ENCODE measurements around the gene MSX1. TPM values are rescaled to one million over a fixed set of nuclear protein-coding genes. Genes with fewer than 3 reads are reported as not detected.

The MSX1 gene
- total and polyA plus RNA-seq, 2 donors (not counting 3 experiments of a cell fraction or from before 2014, with no cell fraction given) = 5.0 to 6.2 TPM

DNA sequence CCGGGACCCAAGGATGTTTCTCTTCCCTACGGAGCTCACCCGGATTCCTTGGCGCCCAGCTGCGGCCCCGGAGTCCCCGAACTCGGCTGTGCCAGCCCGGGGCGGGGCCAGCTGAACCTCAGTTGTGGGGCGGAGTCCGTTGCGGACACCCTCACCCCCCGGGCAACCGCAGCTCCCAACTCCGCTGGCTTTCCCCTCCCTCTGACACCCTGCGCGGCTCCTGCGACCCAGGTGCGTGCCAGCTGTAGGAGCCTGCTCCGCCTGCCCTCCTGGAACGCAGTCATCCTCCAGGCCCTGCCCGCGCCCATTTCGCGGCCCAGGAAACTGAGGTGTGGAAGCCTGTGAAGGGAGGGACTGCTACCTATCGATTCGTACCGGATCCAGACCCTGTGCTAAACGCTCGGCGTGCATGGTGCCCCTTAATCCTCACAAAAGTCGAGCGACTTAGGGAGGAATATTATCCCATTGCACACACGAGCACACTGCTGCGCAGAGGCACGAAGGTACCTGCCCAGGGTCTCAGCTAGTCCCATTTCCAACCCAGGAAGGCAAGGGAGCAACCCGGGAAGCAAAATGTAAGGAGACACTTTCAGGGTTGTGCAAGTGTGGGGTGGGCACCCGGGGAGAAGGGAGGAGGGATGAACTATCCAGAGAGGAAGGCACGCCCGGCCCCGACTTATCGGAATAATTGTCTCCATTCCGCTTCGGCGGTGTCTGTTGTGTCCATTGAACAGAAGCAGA lies 12.3 kb downstream of the MSX1 start:
- FAIRE-seq = no peak
- DNase-seq (ENCODE audit: low read depth, low spot score) = no peak
- H3K4me2 ChIP-seq (ENCODE audit: insufficient read depth, low read length) = no peak overlapping the region
- intact Hi-C loops (cut with micrococcal nuclease) = no loop called here
- no peaks in the 10 kb centered on the region for H3K9me3 ChIP-seq (replicated peaks; ENCODE audit: control insufficient read depth, insufficient read depth, low read length)
- no peak overlapping the region for H3K4me3 ChIP-seq (replicated peaks in 1 of 3; ENCODE audit: insufficient read depth in 1 of 3, low read depth in 1 of 3, low read length in 3 of 3)
- TF ChIP-seq POLR2A (IDR thresholded peaks at IDR 0.05; ENCODE audit: low read depth, low read length) (no peak), EZH2 (IDR thresholded peaks at IDR 0.05; ENCODE audit: borderline replicate concordance, low read depth, low read length, severe bottlenecking) (peak; percentile 98), POLR2AphosphoS5 (IDR thresholded peaks at IDR 0.05; ENCODE audit: insufficient read depth, low read depth, low read length) (no peak), GATA2 (IDR thresholded peaks at IDR 0.05; ENCODE audit: insufficient read depth, insufficient read length, low read depth, low read length) (no peak)
- H3K79me2 ChIP-seq (ENCODE audit: control insufficient read depth, insufficient read depth, low read length) = no peaks in the 10 kb centered on the region
- no peaks in the 10 kb centered on the region for H3K9me1 ChIP-seq (replicated peaks; ENCODE audit: control insufficient read depth, extremely low read depth, insufficient read depth, low read length)
- no peak overlapping the region for H3K27ac ChIP-seq (ENCODE audit: insufficient read depth, low read depth, low read length)
- dilution Hi-C loops (cut with MboI; ENCODE audit: extremely low pct_ligation_motif_present, low sequenced_read_pairs) = no loop called here
- H3K36me3 ChIP-seq (ENCODE audit: control insufficient read depth in 2 of 2, extremely low read depth in 1 of 2, insufficient read depth in 2 of 2, low read length in 2 of 2) = no peaks in the 10 kb centered on the region
- no peak overlapping the region for H2AFZ ChIP-seq (ENCODE audit: low read depth, low read length)
- H3K9ac ChIP-seq (replicated peaks; ENCODE audit: extremely low read depth, insufficient read depth, low read length) = no peak overlapping the region
- H3K4me1 ChIP-seq (ENCODE audit: control insufficient read depth, extremely low read depth, insufficient read depth, low read length) = no peaks in the 10 kb centered on the region
- H4K20me1 ChIP-seq (replicated peaks; ENCODE audit: control insufficient read depth, extremely low read depth, insufficient read depth, low read length) = no peaks in the 10 kb centered on the region
- peaks cover 74% of the 10 kb centered on the region in 2 experiments for H3K27me3 ChIP-seq (ENCODE audit: control insufficient read depth in 2 of 2, insufficient read depth in 2 of 2, low read length in 2 of 2)
- POLR2A ChIA-PET = no interaction called here
- no TSS peak for BruUV-seq (replicated peaks)
- CTCF ChIA-PET = no interaction called here

DNA sequence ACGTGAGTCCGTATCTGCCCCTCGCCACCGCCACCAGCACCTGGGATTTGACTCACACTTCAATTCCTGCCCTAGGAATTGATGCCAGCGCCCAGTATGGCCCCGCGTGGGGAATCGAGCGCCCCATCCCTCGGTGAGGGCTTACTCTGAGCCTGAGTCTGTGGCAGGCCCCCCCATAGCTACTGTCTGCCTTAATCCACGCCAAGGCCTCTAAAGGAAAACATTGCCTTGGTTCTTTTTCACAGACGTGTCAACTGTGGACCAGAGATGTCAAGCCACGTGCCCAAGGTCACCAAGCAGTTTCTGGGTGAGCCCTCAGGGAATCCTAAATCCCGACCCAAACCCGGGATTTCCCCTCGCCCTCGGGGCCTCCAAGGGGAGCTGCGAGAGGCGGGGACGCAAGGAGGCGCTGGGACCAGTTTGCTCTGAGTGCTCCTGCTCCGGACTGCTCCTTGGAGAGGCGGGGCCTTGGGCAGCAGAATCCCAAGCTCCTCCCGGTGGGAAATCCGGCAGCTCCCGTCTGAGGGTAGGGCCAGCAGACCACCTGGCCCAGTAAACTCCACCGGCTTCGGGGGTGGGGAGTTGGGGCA lies 12.9 kb downstream of the MSX1 start:
- Histone ChIP-seq H3K4me3 (replicated peaks in 1 of 3; ENCODE audit: insufficient read depth in 1 of 3, low read depth in 1 of 3, low read length in 3 of 3) (no peak overlapping the region), H3K79me2 (ENCODE audit: control insufficient read depth, insufficient read depth, low read length) (no peaks in the 10 kb centered on the region), H3K9me3 (replicated peaks; ENCODE audit: control insufficient read depth, insufficient read depth, low read length) (no peaks in the 10 kb centered on the region), H3K9ac (replicated peaks; ENCODE audit: extremely low read depth, insufficient read depth, low read length) (no peak overlapping the region), H3K9me1 (replicated peaks; ENCODE audit: control insufficient read depth, extremely low read depth, insufficient read depth, low read length) (no peaks in the 10 kb centered on the region), H3K4me2 (ENCODE audit: insufficient read depth, low read length) (no peak overlapping the region), H3K27ac (ENCODE audit: insufficient read depth, low read depth, low read length) (no peak overlapping the region), H3K36me3 (ENCODE audit: control insufficient read depth in 2 of 2, extremely low read depth in 1 of 2, insufficient read depth in 2 of 2, low read length in 2 of 2) (no peaks in the 10 kb centered on the region), H4K20me1 (replicated peaks; ENCODE audit: control insufficient read depth, extremely low read depth, insufficient read depth, low read length) (no peaks in the 10 kb centered on the region), H2AFZ (ENCODE audit: low read depth, low read length) (no peak overlapping the region), H3K27me3 (ENCODE audit: control insufficient read depth in 2 of 2, insufficient read depth in 2 of 2, low read length in 2 of 2) (peaks cover 67 to 68% of the 10 kb centered on the region in 2 experiments), H3K4me1 (ENCODE audit: control insufficient read depth, extremely low read depth, insufficient read depth, low read length) (no peaks in the 10 kb centered on the region)
- dilution Hi-C loops (cut with MboI; ENCODE audit: extremely low pct_ligation_motif_present, low sequenced_read_pairs) (no loop called here), intact Hi-C loops (cut with micrococcal nuclease) (no loop called here)
- FAIRE-seq (no peak), DNase-seq (ENCODE audit: low read depth, low spot score) (no peak)
- ChIA-PET CTCF (no interaction called here), POLR2A (no interaction called here)
- no peak for TF ChIP-seq POLR2A (IDR thresholded peaks at IDR 0.05; ENCODE audit: low read depth, low read length)
- no peak for TF ChIP-seq EZH2 (IDR thresholded peaks at IDR 0.05; ENCODE audit: borderline replicate concordance, low read depth, low read length, severe bottlenecking)
- TF ChIP-seq MYC (IDR thresholded peaks at IDR 0.05; ENCODE audit: low read depth, low read length) = no peak
- TF ChIP-seq, protein P1, sequence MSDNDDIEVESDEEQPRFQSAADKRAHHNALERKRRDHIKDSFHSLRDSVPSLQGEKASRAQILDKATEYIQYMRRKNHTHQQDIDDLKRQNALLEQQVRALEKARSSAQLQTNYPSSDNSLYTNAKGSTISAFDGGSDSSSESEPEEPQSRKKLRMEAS (IDR thresholded peaks at IDR 0.05; ENCODE audit: insufficient read depth, insufficient read length) = no peak
- no peak for TF ChIP-seq FOS (IDR thresholded peaks at IDR 0.05; ENCODE audit: borderline replicate concordance, insufficient read depth, low read length)
- TF ChIP-seq JUN (IDR thresholded peaks at IDR 0.05; ENCODE audit: borderline replicate concordance, insufficient read depth, insufficient read length, low read depth) = no peak
- TF ChIP-seq POLR2AphosphoS5 (IDR thresholded peaks at IDR 0.05; ENCODE audit: insufficient read depth, low read depth, low read length) = no peak
- TF ChIP-seq GATA2 (IDR thresholded peaks at IDR 0.05; ENCODE audit: insufficient read depth, insufficient read length, low read depth, low read length) = no peak
- TF ChIP-seq, protein P2, sequence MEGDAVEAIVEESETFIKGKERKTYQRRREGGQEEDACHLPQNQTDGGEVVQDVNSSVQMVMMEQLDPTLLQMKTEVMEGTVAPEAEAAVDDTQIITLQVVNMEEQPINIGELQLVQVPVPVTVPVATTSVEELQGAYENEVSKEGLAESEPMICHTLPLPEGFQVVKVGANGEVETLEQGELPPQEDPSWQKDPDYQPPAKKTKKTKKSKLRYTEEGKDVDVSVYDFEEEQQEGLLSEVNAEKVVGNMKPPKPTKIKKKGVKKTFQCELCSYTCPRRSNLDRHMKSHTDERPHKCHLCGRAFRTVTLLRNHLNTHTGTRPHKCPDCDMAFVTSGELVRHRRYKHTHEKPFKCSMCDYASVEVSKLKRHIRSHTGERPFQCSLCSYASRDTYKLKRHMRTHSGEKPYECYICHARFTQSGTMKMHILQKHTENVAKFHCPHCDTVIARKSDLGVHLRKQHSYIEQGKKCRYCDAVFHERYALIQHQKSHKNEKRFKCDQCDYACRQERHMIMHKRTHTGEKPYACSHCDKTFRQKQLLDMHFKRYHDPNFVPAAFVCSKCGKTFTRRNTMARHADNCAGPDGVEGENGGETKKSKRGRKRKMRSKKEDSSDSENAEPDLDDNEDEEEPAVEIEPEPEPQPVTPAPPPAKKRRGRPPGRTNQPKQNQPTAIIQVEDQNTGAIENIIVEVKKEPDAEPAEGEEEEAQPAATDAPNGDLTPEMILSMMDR (IDR thresholded peaks at IDR 0.05; ENCODE audit: extremely low read depth in 1 of 2, insufficient read depth in 1 of 2, low read depth in 1 of 2, low read length in 2 of 2) = no peak
- BruUV-seq (replicated peaks) = no TSS peak
